Parathyroid adenoma (tissue), 2 donors: Measurements from ENCODE around the gene LNP1.
"Not testable (repeated sequence)": the region's sequence is repeated elsewhere in the genome, so short reads cannot be mapped to it uniquely, and the experiment has no call there.

Experiments
- H2AFZ ChIP-seq: fragments of 300-600 bp; sonication (generic); one replicate; pipeline ENCODE4 v1.7.0; 2017; ENCODE audit warnings: antibody characterized with exemption, mild to moderate bottlenecking
- H3K27ac ChIP-seq: fragments of 300-600 bp; sonication (generic); one replicate; pipeline ENCODE4 v1.7.0; 2017
- H3K27me3 ChIP-seq: fragments of 300-600 bp; sonication (generic); one replicate; pipeline ENCODE4 v1.7.0; 2017; ENCODE audit warnings: low read length; ENCODE audit not compliant: control insufficient read depth, insufficient read depth
- H3K36me3 ChIP-seq: fragments of 300-600 bp; sonication (generic); one replicate; pipeline ENCODE4 v1.7.0; 2017; ENCODE audit warnings: low read length; ENCODE audit not compliant: control insufficient read depth, insufficient read depth
- H3K4me1 ChIP-seq: fragments of 300-600 bp; sonication (generic); one replicate; pipeline ENCODE4 v1.7.0; 2017; ENCODE audit warnings: control low read depth
- H3K4me2 ChIP-seq: fragments of 300-600 bp; sonication (generic); one replicate; pipeline ENCODE4 v1.7.0; 2017; ENCODE audit warnings: low read length
- H3K4me3 ChIP-seq: fragments of 300-600 bp; sonication (generic); one replicate; pipeline ENCODE4 v1.7.0; 2017; ENCODE audit warnings: low read depth, low read length
- H3K79me2 ChIP-seq: fragments of 300-600 bp; sonication (generic); one replicate; pipeline ENCODE4 v1.7.0; 2017; ENCODE audit warnings: control low read depth
- H3K9ac ChIP-seq: fragments of 300-600 bp; sonication (generic); one replicate; pipeline ENCODE4 v1.7.0; 2017; ENCODE audit warnings: mild to moderate bottlenecking
- H3K9me3 ChIP-seq: fragments of 300-600 bp; sonication (generic); one replicate; pipeline ENCODE4 v1.7.0; 2017; ENCODE audit warnings: low read length; ENCODE audit not compliant: control insufficient read depth
- TF ChIP-seq, protein P1 (sequence below): fragments of 300-600 bp; sonication (generic); IDR thresholded peaks from one replicate; pipeline ENCODE4 v1.7.0; 2017; ENCODE audit warnings: antibody characterized with exemption, mild to moderate bottlenecking
- donor health status: primary hyperparathyroidism.

Gene LNP1

GRCh38 chr3:100400780-100401673, at the start of gene LNP1, which contains the start of gene TOMM70:
LNP1 (plus strand) TSS chr3:100401539; CDS start chr3:100429730, 28,191 bp downstream.
TOMM70 (minus strand) TSS chr3:100401089; CDS start chr3:100400949, 140 bp downstream.
- Histone ChIP-seq H3K36me3 (no peaks in the 10 kb centered on the region), H3K4me2 (peak within 1 kb of the TSS; percentile 95), H3K79me2 (peaks cover 34% of the 10 kb centered on the region), H3K27ac (peak within 1 kb of the TSS; percentile 88), H3K4me1 (peaks cover 12% of the 10 kb centered on the region), H3K9ac (peak within 1 kb of the TSS; percentile 91), H3K4me3 (peak within 1 kb of the TSS; percentile 97), H2AFZ (peak within 1 kb of the TSS; percentile 95), H3K9me3 (no peaks in the 10 kb centered on the region), H3K27me3 (no peaks in the 10 kb centered on the region)
- TF ChIP-seq, protein P1, sequence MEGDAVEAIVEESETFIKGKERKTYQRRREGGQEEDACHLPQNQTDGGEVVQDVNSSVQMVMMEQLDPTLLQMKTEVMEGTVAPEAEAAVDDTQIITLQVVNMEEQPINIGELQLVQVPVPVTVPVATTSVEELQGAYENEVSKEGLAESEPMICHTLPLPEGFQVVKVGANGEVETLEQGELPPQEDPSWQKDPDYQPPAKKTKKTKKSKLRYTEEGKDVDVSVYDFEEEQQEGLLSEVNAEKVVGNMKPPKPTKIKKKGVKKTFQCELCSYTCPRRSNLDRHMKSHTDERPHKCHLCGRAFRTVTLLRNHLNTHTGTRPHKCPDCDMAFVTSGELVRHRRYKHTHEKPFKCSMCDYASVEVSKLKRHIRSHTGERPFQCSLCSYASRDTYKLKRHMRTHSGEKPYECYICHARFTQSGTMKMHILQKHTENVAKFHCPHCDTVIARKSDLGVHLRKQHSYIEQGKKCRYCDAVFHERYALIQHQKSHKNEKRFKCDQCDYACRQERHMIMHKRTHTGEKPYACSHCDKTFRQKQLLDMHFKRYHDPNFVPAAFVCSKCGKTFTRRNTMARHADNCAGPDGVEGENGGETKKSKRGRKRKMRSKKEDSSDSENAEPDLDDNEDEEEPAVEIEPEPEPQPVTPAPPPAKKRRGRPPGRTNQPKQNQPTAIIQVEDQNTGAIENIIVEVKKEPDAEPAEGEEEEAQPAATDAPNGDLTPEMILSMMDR, result no peak

DNA sequence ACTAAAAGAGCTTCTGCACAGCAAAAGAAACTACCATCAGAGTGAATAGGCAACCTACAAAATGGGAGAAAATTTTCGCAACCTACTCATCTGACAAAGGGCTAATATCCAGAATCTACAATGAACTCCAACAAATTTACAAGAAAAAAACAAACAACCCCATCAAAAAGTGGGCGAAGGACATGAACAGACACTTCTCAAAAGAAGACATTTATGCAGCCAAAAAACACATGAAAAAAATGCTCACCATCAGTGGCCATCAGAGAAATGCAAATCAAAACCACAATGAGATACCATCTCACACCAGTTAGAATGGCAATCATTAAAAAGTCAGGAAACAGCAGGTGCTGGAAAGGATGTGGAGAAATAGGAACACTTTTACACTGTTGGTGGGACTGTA, 49.6 kb upstream of the LNP1 start:
- not testable (repeated sequence) for H3K27ac ChIP-seq, H3K79me2 ChIP-seq, H3K27me3 ChIP-seq, H3K36me3 ChIP-seq, H3K4me2 ChIP-seq, H3K9me3 ChIP-seq, H2AFZ ChIP-seq, H3K4me3 ChIP-seq, H3K4me1 ChIP-seq, H3K9ac ChIP-seq

GRCh38 chr3:100352296-100353231, 48.8 kb upstream of the LNP1 start:
- H2AFZ ChIP-seq, result no peak overlapping the region
- no peaks in the 10 kb centered on the region for H3K36me3 ChIP-seq
- no peaks in the 10 kb centered on the region for H3K4me1 ChIP-seq
- H3K79me2 ChIP-seq, result no peaks in the 10 kb centered on the region
- no peak overlapping the region for H3K9ac ChIP-seq
- H3K27ac ChIP-seq, result no peak overlapping the region
- TF ChIP-seq, protein P1, result no peak
- H3K27me3 ChIP-seq, result no peaks in the 10 kb centered on the region
- H3K4me3 ChIP-seq, result no peak overlapping the region
- H3K4me2 ChIP-seq, result no peak overlapping the region
- H3K9me3 ChIP-seq, result no peaks in the 10 kb centered on the region

DNA sequence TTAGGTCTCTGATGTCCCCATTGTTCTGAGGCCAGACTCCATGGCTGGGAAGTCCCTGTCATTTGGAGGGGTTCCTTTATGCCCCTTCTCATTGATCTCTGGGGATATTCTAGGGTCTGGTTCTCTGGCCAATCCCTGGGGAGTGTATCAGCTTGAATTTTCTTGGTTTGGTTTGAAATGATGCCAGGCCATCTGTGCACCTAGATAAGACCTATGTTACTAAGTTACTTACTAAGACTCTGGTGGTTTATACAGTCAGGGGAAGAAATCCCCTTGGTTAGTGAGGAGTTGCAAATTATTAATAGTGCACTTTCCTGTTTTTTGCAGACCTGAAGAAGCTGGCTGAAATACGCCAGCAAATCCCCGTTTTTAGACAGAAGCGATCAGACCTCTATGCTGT, 46.5 kb upstream of the LNP1 start:
- H3K4me3 ChIP-seq, result no peak overlapping the region
- TF ChIP-seq, protein P1, result no peak
- no peaks in the 10 kb centered on the region for H3K36me3 ChIP-seq
- no peak overlapping the region for H3K9ac ChIP-seq
- H2AFZ ChIP-seq, result no peak overlapping the region
- no peaks in the 10 kb centered on the region for H3K9me3 ChIP-seq
- no peaks in the 10 kb centered on the region for H3K79me2 ChIP-seq
- H3K4me2 ChIP-seq, result no peak overlapping the region
- H3K4me1 ChIP-seq, result no peaks in the 10 kb centered on the region
- no peak overlapping the region for H3K27ac ChIP-seq
- H3K27me3 ChIP-seq, result no peaks in the 10 kb centered on the region

DNA sequence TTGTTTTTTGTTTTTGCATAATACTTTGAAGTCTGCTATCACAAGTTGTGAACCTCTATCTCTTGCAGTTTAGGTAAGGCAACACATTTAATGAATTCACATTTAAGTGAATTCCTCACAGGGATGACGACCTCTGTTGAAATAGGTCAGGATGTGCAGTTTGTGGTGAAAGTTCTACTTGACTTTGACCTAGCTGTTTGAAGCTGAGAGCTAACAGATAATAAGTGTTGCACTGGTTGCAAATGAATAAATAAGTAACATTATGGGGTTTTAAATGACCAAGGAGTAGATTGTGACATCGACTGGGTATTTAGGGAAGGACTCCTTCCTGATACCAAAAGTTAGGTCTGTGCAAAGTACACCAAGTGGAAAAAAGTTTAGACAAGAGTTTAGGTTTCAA, 42.9 kb upstream of the LNP1 start:
- H3K36me3 ChIP-seq, result no peaks in the 10 kb centered on the region
- no peaks in the 10 kb centered on the region for H3K9me3 ChIP-seq
- no peak overlapping the region for H3K4me3 ChIP-seq
- no peaks in the 10 kb centered on the region for H3K27me3 ChIP-seq
- H3K9ac ChIP-seq, result no peak overlapping the region
- H3K4me1 ChIP-seq, result no peaks in the 10 kb centered on the region
- H3K79me2 ChIP-seq, result no peaks in the 10 kb centered on the region
- no peak overlapping the region for H3K4me2 ChIP-seq
- H2AFZ ChIP-seq, result no peak overlapping the region
- TF ChIP-seq, protein P1, result no peak
- no peak overlapping the region for H3K27ac ChIP-seq
